ENCODE results near the gene MAP4K4.

- TF ChIP-seq CTCF (IDR thresholded peaks at IDR 0.05), result no peak
- no peak for TF ChIP-seq POLR2A (IDR thresholded peaks at IDR 0.05)
Observed at GRCh38 chr2:101902169-101902568, 204.7 kb downstream of the MAP4K4 start.

Measured in lower leg skin (tissue), 3 donors.